HG02970 (cell line): ENCODE data around the gene GJB4.
"Not testable (repeated sequence)": the region's sequence is repeated elsewhere in the genome, so short reads cannot be mapped to it uniquely, and the experiment has no call there.

Experiments used
- ATAC-seq: cut with Tn5 transposase; IDR thresholded peaks from one replicate; pipeline ENCODE4 v1.9.1; 2021; ENCODE audit warnings: mild to moderate bottlenecking, moderate library complexity, moderate number of reproducible peaks; ENCODE audit not compliant: unreplicated experiment, low FRiP score

GJB4 gene

GRCh38 chr1:34746101-34746500 is 13.4 kb upstream of the GJB4 start:
- no peak for ATAC-seq

DNA sequence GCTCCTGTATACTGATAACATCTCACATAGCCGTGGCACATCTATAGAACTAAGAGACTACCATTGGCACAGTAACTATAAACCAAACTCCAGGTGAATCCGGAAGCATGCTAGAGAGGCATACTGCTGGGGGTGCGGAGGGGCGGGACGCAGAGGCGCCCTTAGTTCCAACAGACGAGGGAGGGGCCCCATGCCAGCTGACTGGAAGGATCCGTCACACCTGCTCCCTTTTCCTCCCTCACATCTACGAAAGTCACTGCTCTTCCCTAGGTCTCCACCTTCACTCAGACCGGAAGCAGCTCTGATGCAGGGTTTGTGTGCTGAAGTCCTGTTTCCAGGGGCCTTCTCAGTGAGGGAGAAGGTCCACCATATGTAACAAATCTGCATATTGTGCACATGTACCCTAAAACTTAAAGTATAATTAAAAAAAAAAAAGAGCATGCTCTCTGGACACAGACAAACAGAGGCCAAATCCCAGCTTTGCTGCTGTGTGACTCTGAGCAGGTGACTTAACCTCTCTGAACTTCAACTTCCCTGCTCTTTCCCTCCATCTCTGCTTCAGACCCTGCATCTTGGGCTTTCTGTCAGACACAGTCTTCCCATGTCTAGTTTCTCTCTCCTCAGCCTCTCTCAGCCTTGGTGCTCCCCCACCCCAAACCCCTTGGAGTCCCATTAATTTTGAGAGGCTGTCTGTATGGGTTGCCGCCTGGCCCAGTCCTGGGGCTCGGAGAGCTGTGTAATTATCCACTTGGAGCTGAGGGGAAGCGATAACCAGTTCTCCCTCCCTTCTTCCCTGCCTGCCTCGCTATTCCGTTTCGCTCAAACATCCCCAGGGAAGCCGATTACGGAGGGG is 12.5 kb upstream of the GJB4 start:
- ATAC-seq: no peak

DNA sequence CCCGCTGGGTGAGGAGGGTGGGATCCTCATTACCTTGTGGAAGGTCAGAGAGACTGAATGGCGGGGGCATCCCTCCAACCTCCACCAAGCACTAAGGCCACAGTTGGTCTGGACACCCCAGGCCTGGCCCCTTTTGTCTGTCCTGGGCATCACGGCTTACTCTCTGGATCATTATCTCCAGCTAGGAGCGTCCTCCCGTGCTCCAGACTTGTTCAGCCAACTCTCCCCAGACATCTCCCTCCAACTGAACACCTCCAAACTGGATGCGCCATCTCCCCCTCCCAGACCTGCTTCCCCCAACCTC is 11.9 kb upstream of the GJB4 start:
- ATAC-seq: no peak

DNA sequence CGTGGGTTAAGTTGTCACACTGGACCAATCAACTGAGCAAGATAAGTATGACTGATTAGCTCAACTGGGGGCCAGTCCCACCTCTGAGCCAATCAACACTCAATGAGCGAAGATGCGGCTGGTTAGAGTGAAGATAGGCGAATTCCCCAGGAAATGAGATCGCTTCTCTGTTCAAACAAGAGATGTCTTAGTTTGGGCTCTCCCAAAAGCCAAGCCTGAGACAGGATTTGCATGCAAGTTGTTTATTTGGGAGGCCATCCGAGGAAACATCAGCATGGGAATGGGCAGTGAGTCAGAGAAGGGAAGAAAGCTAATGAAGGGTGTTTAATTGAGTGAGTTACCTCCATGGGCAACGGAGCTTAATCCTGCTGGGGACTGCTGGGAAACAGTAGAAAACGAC is 9.5 kb upstream of the GJB4 start:
- no peak for ATAC-seq

GRCh38 chr1:34750610-34751009 is 8.9 kb upstream of the GJB4 start:
- ATAC-seq: no peak

GRCh38 chr1:34753163-34753562 is 6.4 kb upstream of the GJB4 start:
- no peak for ATAC-seq

- no peak for ATAC-seq
Measured at GRCh38 chr1:34754964-34755637, 4.4 kb upstream of the GJB4 start, which contains the start of gene GJB5. Gene GJB5 (plus strand): TSS chr1:34755047. CDS start chr1:34757331, 2,284 bp downstream.

DNA sequence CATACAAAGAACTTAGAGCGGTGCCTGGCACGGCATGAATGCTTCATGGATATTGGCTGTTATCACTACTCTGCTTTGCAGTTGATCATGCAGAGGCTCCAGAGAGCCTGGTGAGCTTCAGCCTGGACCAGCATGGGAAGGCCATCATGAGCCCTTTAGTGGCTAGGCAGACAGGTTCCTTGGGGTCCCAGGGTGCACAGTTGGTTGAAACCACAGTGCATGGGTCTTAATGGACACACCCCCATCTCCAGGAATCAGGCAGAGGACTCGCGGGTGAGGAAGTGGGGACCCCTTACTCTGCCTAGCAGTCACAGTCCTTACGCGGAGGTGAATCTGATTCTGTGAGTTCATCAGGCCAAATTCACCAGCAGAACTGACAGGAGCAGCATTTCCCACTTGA is 3.6 kb upstream of the GJB4 start:
- no peak for ATAC-seq

- no peak for ATAC-seq
Measured at GRCh38 chr1:34757386-34757785, 2.2 kb upstream of the GJB4 start.

DNA sequence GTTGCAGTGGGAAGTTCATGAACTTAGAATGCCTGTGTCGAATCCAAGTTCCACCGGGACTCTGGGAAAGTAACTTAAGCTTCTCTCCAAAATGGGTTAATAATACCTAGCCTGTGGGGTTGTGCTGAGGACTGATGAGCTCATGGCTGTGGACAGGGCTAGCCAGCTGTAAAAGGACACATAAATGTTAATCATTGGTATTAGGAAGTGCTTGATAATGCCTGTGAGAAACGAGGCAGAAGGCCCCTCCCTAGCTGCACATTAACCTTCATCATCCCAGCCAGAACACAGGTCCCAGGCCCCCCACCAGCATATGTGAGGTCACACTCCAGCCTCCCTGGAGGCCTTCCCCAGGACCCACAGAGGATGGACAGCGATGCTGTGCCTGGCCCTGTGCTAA is 789 bp upstream of the GJB4 start:
- ATAC-seq: no peak

DNA sequence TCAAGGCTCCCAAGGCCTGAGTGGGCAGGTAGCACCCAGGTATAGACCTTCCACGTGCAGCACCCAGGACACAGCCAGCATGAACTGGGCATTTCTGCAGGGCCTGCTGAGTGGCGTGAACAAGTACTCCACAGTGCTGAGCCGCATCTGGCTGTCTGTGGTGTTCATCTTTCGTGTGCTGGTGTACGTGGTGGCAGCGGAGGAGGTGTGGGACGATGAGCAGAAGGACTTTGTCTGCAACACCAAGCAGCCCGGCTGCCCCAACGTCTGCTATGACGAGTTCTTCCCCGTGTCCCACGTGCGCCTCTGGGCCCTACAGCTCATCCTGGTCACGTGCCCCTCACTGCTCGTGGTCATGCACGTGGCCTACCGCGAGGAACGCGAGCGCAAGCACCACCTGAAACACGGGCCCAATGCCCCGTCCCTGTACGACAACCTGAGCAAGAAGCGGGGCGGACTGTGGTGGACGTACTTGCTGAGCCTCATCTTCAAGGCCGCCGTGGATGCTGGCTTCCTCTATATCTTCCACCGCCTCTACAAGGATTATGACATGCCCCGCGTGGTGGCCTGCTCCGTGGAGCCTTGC is 1.7 kb downstream of the GJB4 start:
- no peak for ATAC-seq

DNA sequence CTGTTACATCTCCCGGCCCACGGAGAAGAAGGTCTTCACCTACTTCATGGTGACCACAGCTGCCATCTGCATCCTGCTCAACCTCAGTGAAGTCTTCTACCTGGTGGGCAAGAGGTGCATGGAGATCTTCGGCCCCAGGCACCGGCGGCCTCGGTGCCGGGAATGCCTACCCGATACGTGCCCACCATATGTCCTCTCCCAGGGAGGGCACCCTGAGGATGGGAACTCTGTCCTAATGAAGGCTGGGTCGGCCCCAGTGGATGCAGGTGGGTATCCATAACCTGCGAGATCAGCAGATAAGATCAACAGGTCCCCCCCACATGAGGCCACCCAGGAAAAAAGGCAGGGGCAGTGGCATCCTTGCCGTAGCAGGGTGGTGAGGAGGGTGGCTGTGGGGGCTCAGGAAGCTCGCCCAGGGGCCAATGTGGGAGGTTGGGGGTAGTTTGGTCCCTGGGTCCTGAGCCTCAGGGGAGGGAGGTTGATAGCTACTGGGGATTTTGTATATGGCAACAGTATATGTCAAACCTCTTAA is 2.3 kb downstream of the GJB4 start:
- no peak for ATAC-seq

DNA sequence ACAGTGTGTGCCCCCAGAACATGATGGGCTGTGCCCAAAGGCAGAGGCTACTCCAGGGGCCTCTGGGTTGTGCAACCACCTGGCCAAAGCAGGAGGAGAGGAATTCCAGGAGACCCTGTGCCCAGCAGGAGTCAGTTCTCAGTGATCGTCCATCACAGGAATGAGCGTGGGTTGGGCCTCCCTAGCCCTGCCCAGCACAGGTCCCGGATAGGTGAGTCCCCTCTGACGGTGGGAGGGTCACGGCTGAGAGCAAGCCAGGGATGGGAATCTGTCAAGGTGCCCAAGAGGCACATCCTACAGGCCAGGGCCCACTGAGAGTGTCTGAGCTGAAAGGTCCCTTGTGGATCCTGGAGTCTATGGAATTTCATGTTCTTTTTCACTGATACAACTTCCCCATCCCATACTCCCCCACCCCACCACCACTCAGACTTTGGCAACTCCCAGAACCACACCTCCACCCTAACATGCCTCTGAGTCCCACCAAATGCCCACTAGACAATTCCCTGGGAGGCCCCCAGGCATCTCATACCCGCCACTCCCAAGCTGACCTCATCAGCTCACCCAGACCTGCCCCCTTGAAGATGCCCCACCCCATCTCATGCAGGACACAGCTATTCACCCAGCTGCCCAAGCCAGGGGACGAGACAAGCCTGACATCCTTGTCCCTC is 3.1 kb downstream of the GJB4 start:
- no peak for ATAC-seq

- ATAC-seq: no peak
Measured at GRCh38 chr1:34763142-34763781, 3.7 kb downstream of the GJB4 start.

GRCh38 chr1:34768856-34769255 is 9.3 kb downstream of the GJB4 start:
- no peak for ATAC-seq

- no peak for ATAC-seq
Measured at GRCh38 chr1:34770891-34771504, 11.5 kb downstream of the GJB4 start.

DNA sequence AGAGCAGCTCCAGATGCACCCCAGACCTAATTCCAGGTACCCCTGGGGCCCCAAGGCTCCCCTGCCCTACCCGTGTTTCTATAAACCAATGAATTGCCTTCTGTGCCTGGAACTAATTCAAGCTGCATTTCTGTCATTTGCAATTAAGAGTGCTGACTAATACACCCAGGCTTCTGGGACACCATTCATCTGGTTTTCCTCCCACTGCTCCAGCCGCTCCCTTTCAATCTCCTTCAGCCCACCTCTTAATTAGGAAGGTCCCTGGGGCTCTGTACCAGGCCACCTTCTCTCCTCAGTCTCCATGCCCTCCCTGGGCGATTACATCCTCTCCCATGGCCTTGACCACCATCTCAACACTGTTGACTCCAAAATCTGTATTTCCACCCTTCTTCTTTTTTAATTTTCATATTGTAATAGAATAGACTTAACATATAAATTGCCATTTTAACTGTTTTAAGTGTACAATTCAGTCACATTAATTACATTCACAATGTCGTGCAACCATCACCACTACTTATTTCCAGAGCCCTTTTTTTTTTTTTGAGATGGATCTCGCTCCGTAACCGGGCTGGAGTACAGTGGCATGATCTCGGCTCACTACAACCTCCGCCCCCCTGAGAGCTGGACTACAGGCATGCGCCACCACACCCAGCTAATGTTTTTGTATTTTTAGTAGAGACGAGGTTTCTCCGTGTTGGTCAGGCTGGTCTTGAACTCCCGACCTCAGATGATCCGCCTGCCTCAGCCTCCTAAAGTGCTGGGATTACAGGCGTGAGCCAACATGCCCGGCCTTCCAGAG is 12.2 kb downstream of the GJB4 start:
- no peak for ATAC-seq

DNA sequence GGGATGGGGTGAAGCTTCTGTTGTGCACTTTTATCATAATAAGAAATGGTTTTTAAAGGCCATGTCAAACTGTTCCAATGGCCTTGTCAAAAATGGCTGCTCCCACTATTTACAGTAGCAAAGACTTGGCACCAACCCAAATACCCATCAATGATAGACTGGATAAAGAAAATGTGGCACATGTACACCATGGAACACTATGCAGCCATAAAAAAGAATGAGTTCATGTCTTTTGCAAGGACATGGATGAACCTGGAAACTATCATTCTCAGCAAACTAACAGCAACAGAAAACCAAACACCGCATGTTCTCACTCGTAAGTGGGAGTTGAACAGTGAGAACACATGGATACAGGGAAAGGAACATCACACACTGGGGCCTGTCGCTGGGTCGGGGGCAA is 13.6 kb downstream of the GJB4 start:
- not testable (repeated sequence) for ATAC-seq

DNA sequence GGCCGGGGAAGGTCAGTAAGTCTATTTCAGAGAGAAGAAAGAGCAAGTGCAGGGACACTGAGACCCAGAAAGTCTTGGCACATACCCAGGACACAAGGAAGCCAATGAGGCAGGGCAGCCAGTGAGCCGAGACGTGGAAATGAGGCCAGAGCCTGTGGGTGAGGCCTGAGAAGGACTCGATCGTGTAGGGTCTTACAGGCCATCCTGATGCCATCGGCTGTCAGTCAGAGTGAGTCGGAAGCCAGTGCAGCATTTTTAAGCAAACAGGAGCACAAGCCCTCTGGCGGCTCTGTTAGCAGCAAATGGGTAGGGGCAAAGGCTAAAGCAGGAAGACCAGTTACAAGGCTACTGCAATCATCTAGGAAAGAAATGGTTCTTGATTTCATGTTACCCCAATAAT is 15.4 kb downstream of the GJB4 start:
- no peak for ATAC-seq
